ENCODE measurements around the gene HIPK1. TPM values are rescaled to one million over a fixed set of nuclear protein-coding genes. Genes with fewer than 3 reads are reported as not detected.

Gene HIPK1
- total RNA-seq, 2 donors from 2014 or later: 50.1 to 58.1 TPM

GRCh38 chr1:113890816-113891215, 38.3 kb upstream of the HIPK1 start:
- Histone ChIP-seq H3K36me3 (peaks cover 12% of the 10 kb centered on the region), H3K27ac (no peak overlapping the region), H3K4me3 (no peak overlapping the region), H3K9me3 (no peaks in the 10 kb centered on the region), H3K27me3 (no peaks in the 10 kb centered on the region), H3K4me1 (no peaks in the 10 kb centered on the region)
- no peak for DNase-seq (ENCODE audit: low spot score)
- TF ChIP-seq CTCF (IDR thresholded peaks at IDR 0.05): no peak

GRCh38 chr1:113891631-113892220, 37.4 kb upstream of the HIPK1 start:
- H3K4me3 ChIP-seq: no peak overlapping the region
- no peak for DNase-seq (ENCODE audit: low spot score)
- TF ChIP-seq CTCF (IDR thresholded peaks at IDR 0.05): no peak
- H3K27me3 ChIP-seq: no peaks in the 10 kb centered on the region
- no peak overlapping the region for H3K27ac ChIP-seq
- H3K36me3 ChIP-seq: peaks cover 21% of the 10 kb centered on the region
- H3K4me1 ChIP-seq: no peaks in the 10 kb centered on the region
- H3K9me3 ChIP-seq: no peaks in the 10 kb centered on the region

- Histone ChIP-seq H3K9me3 (no peaks in the 10 kb centered on the region), H3K36me3 (peaks cover 37% of the 10 kb centered on the region), H3K27ac (no peak overlapping the region), H3K27me3 (no peaks in the 10 kb centered on the region), H3K4me1 (no peaks in the 10 kb centered on the region), H3K4me3 (no peak overlapping the region)
- DNase-seq (ENCODE audit: low spot score): no peak
- TF ChIP-seq CTCF (IDR thresholded peaks at IDR 0.05): no peak
These were observed 35.9 kb upstream of the HIPK1 start for GRCh38 chr1:113893267-113893666.

GRCh38 chr1:113895098-113895497, 34.0 kb upstream of the HIPK1 start:
- Histone ChIP-seq H3K4me1 (no peaks in the 10 kb centered on the region), H3K9me3 (no peaks in the 10 kb centered on the region), H3K36me3 (peaks cover 44% of the 10 kb centered on the region), H3K27me3 (no peaks in the 10 kb centered on the region), H3K4me3 (no peak overlapping the region), H3K27ac (no peak overlapping the region)
- no peak for DNase-seq (ENCODE audit: low spot score)
- no peak for TF ChIP-seq CTCF (IDR thresholded peaks at IDR 0.05)

GRCh38 chr1:113895961-113896360, 33.2 kb upstream of the HIPK1 start:
- Histone ChIP-seq H3K4me1 (no peaks in the 10 kb centered on the region), H3K4me3 (no peak overlapping the region), H3K36me3 (peaks cover 53% of the 10 kb centered on the region), H3K9me3 (no peaks in the 10 kb centered on the region), H3K27me3 (no peaks in the 10 kb centered on the region), H3K27ac (no peak overlapping the region)
- no peak for TF ChIP-seq CTCF (IDR thresholded peaks at IDR 0.05)
- no peak for DNase-seq (ENCODE audit: low spot score)

- no peak for DNase-seq (ENCODE audit: low spot score)
- H3K36me3 ChIP-seq: peaks cover 54% of the 10 kb centered on the region
- H3K9me3 ChIP-seq: no peaks in the 10 kb centered on the region
- no peak overlapping the region for H3K4me3 ChIP-seq
- no peak for TF ChIP-seq CTCF (IDR thresholded peaks at IDR 0.05)
- H3K27ac ChIP-seq: no peak overlapping the region
- H3K27me3 ChIP-seq: no peaks in the 10 kb centered on the region
- H3K4me1 ChIP-seq: peaks cover 0 to 2% of the 10 kb centered on the region in 2 donors
These were observed 30.8 kb upstream of the HIPK1 start for GRCh38 chr1:113898241-113898814.

All from right atrium auricular region (tissue), 2 donors.